Esophagus squamous epithelium (tissue), 4 donors: Measurements from ENCODE around the gene C12orf43.

Experiments used
- POLR2A ChIP-seq, 4 donors: fragments of 450-650 bp; IDR thresholded peaks; one replicate each; pipeline ENCODE4 v1.6.1; 2017; ENCODE audit warnings: antibody characterized with exemption in 4 of 4, mild to moderate bottlenecking in 4 of 4, moderate library complexity in 3 of 4
- TF ChIP-seq, protein P1 (sequence below), 6 experiments: fragments of 450-650 bp in 4 of 6; fragments of 200-600 bp in 2 of 6; sonication (generic) in 2 of 6; IDR thresholded peaks; one replicate each; pipeline ENCODE4 v1.5.1; 2016 to 2019; ENCODE audit warnings: antibody characterized with exemption in 6 of 6, mild to moderate bottlenecking in 4 of 6, moderate library complexity in 4 of 6

DNA sequence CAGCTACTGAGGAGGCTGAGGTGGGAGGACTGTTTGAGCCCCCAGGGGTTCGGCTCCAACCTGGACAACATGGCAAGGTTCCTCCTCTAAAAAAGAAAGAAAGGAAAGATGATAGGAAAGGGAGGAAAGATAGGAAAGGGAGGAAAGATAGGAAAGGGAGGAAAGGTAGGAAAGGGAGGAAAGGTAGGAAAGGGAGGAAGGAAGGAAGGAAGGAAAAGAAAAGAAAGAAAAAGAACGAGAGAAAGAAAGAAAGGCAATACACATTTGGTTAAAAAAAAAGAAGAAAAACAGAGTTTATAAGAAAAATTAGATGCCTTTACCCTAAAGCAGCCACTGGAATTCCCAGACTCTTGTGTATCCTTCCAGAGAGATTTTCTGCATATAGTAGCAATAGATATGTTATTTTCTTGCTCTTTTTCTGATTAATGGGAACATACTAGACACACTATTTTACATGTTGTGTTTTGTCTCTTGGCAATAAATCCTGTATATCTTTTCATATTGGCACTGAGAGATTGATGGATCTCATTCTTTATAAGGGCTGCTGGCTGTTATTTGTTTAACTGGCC, 25.7 kb downstream of the C12orf43 start:
- TF ChIP-seq, protein P1, sequence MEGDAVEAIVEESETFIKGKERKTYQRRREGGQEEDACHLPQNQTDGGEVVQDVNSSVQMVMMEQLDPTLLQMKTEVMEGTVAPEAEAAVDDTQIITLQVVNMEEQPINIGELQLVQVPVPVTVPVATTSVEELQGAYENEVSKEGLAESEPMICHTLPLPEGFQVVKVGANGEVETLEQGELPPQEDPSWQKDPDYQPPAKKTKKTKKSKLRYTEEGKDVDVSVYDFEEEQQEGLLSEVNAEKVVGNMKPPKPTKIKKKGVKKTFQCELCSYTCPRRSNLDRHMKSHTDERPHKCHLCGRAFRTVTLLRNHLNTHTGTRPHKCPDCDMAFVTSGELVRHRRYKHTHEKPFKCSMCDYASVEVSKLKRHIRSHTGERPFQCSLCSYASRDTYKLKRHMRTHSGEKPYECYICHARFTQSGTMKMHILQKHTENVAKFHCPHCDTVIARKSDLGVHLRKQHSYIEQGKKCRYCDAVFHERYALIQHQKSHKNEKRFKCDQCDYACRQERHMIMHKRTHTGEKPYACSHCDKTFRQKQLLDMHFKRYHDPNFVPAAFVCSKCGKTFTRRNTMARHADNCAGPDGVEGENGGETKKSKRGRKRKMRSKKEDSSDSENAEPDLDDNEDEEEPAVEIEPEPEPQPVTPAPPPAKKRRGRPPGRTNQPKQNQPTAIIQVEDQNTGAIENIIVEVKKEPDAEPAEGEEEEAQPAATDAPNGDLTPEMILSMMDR (IDR thresholded peaks at IDR 0.05) = no peak
- TF ChIP-seq POLR2A (IDR thresholded peaks at IDR 0.05) = no peak
